GM21360 (cell line): ENCODE results near the gene FGFRL1.
"Not testable (repeated sequence)": the region's sequence is repeated elsewhere in the genome, so short reads cannot be mapped to it uniquely, and the experiment has no call there.

Experiments used
- ATAC-seq: cut with Tn5 transposase; IDR thresholded peaks from one replicate; pipeline ENCODE4 v1.9.1; 2021; ENCODE audit warnings: mild to moderate bottlenecking, moderate library complexity; ENCODE audit not compliant: unreplicated experiment

The FGFRL1 gene

GRCh38 chr4:973431-974397, 37.7 kb upstream of the FGFRL1 start, which contains the start of gene DGKQ:
DGKQ (minus strand) TSS chr4:973569; CDS start chr4:973482, 87 bp downstream.
- peak; percentile 71 for ATAC-seq

- ATAC-seq = no peak
Observed at GRCh38 chr4:974668-975067, 36.8 kb upstream of the FGFRL1 start.

DNA sequence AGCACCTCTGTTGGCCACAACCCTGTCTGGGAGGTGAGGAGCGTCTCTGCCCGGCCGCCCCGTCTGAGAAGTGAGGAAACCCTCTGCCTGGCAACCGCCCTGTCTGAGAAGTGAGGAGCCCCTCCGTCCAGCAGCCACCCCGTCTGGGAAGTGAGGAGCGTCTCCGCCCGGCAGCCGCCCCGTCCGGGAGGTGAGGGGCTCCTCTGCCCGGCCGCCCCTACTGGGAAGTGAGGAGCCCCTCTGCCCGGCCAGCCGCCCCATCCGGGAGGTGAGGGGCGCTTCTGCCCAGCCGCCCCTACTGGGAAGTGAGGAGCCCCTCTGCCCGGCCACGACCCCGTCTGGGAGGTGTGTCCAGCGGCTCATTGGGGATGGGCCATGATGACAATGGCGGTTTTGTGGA, 35.4 kb upstream of the FGFRL1 start:
- not testable (repeated sequence) for ATAC-seq

- no peak for ATAC-seq
Observed at GRCh38 chr4:978957-979701, 32.3 kb upstream of the FGFRL1 start.

GRCh38 chr4:982291-982690, 29.1 kb upstream of the FGFRL1 start:
- no peak for ATAC-seq

DNA sequence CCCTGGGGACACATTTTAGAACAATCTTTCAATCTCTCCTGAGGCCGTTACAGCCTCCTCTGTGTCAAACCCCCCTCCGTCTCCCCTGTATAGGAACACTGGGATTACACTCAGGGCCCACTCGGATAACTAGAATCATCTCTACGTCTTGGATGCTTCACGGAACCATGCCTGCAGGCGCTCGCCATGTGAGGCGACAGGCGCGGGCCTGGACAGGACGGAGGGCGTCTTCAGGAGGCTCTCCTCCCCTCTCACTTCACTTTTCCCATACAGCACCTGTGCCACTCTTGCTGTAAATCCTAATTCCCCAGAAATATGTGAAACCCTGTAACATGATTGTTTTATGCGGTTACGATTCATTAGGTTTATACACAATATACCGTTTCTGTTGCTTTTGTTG, 28.6 kb upstream of the FGFRL1 start:
- no peak for ATAC-seq

GRCh38 chr4:984336-985054, 26.9 kb upstream of the FGFRL1 start:
- ATAC-seq = no peak

DNA sequence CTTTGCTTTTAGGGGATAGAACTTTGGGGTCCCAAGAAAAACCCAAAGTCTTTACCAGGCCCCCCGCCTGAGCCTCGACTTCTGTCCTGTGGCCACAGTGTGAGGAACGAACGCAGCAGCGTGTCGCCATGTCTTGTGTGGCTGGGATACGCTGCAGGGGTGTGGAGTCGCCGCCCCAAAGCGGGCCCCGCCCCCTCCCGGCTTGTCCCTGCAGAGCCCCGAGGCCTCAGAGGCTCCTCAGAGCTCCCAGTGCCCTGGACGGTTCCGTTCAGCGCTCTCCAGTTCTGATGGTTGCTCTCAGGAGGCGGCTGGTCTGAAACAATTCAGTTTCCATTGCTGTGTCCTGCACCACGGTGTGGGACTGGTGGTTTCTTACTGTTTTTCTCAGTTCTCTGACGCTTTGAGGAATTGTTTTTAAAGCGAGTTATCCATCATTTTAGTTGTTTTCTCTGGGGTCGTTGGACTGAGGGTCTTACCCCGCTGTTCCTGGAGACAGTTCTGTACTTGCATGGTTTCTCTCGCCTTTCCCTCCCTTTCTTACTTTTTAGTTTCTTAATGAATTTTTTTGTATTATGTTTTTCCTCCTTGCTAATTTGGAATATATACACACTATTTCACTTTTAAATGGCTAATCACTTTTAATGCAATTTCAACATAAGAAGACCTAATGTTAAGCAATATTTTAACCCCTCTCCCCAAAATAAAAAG, 26.1 kb upstream of the FGFRL1 start:
- ATAC-seq = no peak

GRCh38 chr4:986428-986878, 25.0 kb upstream of the FGFRL1 start:
- ATAC-seq = no peak

DNA sequence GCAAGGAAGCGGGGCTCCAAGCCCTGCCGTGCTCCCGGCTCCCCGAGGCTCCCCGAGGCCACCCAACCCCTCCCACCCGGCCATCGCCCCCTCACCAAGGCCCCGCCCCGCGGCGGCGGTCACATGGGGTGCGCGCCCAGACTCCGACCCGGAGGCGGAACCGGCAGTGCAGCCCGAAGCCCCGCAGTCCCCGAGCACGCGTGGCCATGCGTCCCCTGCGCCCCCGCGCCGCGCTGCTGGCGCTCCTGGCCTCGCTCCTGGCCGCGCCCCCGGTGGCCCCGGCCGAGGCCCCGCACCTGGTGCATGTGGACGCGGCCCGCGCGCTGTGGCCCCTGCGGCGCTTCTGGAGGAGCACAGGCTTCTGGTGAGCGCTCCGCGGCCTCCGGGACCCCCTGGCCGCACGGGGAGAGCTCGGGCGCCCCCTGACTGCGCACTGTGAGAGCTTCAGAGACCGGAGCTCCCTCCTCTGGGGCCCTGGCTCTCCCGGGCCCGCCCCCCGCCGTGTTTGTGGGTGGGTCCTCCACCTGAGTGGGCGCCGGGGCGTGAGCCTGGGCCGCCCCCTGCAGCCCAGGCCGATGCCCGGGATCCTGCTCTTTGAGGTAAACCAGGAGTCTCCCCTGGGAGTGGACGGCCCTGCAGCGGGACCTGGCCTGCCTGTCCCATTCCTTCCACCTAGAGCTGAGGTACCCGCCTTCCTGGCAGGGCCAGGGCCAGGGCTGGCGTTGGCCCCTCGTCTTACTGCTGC, 24.4 kb upstream of the FGFRL1 start, which contains the start of gene IDUA:
Gene IDUA, plus strand, starts transcription at position 166 of the 745 bp plus-strand sequence. Its CDS starts 41 bp downstream, at position 207.
- peak; percentile 55 for ATAC-seq

- ATAC-seq = no peak
Observed at GRCh38 chr4:987624-988513, 23.6 kb upstream of the FGFRL1 start.

DNA sequence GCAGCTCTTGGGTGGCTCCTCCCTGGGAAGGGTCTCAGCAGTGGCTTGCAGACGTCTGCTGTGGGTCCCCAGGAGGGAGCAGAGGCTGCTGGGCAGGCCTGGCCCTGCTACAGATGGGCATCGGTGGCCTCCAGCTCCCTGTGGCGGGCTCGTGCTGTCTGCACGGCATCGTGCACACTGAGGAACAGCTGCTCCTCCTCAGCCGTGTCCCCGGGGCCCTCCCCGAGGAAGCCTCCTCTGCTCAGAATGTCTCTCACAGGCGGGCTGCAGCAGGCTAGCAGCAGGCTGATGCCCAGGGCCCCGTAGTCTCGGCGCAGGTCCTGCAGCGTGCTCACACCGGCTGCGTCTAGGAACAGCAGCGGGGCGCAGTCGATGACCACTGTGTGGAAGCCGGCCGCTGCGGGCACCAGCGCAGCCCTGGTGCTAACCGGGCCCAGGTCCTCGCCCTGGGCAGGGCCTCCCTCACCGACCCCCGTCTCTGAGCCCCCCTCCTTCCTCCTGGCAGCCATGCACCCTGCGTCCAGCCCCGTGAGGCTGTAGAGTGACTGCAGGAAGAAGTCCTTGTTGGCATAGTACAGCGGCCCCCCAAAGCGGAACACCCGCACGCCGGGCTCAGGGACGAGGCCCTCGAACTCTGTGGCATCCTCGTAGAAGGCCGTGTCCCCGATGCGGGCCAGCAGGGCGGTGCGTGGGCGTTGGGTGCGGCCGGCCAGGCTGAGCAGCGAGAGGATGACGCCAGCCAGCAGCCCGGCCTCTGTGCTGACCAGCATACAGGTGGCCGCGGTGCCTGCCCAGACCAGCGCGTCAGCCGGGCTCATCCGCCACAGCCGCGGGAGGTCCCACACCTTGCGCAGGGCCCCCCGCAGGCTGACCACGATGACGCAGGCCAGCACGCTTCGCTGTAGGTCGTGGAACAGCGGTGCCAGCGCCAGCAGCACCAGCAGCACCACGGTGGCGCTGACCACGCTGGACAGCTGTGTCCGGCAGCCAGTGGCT, 22.4 kb upstream of the FGFRL1 start:
- ATAC-seq = no peak

- ATAC-seq = no peak
Observed at GRCh38 chr4:989722-990471, 21.5 kb upstream of the FGFRL1 start.

DNA sequence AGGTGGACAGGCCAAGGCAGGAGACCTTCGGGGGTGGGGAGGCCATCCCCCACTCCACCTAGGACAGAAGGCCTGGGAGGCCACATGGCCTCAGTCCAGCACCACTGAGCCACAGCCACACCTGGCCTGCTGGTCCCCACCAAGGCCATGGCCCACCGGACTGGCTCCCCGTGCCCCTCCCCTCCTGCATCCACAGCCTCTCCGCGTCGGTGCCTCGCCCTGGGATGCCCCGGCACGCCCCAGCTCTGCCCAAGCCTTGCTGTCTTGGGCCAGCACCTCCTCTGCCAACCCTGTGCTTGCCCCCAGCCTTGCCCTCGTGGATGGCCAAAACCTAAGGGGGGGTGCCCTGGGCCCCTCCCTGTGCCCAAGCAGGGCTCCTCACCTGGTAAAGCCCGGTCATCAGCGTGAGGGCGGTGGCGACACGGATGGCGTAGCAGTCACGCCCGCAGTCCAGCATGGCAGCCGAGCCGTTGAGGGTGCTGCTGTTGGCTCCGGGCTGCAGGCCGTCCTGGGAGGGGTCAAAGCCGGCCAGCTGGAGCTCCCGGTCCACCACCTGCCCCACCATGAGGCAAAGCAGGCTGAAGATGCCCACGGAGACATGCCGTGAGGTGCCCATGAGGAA, 20.6 kb upstream of the FGFRL1 start:
- no peak for ATAC-seq

DNA sequence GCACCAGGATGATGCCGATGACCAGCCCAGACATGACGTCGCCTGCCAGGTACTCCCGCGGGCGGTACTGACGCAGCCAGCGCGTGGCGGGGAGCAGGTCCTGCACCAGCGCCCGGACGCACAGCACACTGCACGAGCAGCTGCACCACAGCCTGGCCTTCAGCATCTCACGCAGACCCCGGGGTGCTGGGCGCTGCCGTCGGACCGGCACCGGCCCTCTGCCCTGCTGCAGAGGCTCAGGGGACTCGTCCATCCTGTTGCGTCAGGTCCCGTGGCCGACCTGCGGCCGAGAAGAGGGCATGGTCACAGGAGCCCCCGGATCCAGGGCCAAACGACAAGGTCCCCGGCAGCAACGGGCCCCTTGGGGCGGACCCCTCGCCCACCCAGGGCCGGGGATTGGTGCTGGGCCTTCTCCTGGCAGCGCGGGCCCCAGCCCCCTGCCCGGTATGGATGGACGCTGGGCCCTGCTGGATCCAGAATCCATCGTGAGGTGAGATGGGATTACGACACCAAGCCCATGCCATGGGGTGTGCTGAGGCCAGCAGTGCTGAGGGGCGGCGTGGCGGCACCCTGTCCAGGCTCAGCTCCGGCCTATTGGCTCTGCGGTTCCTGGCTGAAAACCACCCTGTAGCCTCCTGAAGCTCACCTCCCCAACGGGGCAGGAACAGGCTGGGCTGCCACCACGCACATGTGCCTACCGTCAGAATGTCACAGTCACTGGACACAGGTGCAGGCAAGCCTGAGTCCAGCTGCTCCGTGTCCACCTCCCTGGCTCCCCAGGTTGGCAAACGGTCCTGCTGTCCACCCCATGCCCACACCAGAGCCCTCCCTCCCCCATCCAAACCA, 19.8 kb upstream of the FGFRL1 start:
- no peak for ATAC-seq
